HG02610 (cell line): ENCODE data around the gene CLINT1.

ENCODE experiments used
- ATAC-seq: cut with Tn5 transposase; IDR thresholded peaks from one replicate; pipeline ENCODE4 v1.9.1; 2021; ENCODE audit warnings: mild to moderate bottlenecking, moderate library complexity; ENCODE audit not compliant: unreplicated experiment

The CLINT1 gene

DNA sequence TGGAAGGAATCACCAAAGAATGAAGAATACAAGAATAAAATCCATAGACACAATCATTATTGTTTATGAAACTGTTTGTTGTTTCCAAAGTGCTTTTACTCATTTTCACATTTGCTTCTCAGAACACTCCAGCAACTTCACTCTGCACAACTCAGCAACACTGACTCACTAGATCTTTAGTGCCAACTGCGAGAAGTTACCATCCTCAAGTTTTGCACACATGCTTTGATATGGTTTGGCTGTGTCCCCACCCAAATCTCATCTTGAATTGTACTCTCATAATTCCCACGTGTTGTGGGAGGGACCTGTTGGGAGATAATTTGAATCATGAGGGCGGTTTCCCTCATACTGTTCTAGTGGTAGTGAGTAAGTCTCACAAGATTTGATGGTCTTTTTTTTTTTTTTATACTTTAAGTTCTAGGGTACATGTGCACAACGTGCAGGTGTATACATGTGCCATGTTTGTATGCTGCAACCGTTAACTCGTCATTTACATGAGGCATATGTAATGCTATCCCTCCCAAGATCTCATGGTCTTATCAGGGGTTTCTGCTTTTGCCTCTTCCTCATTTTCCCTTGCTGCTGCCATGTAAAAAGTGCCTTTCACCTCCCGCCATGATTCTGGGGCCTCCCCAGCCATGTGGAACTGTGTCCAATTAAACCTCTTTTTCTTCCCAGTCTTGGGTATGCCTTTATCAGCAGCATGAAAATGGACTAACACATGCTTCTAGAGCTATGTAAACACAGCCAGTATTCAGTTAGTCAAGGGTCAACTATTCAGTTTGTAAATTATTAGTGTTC is 36.9 kb downstream of the CLINT1 start:
- no peak for ATAC-seq

DNA sequence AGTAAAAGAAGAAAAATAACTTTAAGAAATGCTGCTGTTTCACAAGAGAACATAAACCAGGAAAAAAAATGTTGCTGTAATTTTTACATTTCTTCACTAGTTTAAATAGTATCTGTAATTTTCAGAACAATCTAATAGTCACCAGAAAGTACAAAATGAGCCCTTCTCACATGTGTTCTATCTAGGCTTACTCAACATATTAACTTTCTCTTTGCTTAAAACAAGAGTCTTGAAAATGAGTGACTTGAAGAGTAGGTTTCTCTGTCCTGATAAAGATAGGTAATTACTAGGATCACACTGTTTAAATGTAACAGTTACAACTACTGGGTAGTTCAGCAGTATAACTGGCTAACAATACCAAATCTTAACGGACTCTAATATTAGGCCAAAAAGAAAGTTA is 37.5 kb downstream of the CLINT1 start:
- ATAC-seq, result no peak

DNA sequence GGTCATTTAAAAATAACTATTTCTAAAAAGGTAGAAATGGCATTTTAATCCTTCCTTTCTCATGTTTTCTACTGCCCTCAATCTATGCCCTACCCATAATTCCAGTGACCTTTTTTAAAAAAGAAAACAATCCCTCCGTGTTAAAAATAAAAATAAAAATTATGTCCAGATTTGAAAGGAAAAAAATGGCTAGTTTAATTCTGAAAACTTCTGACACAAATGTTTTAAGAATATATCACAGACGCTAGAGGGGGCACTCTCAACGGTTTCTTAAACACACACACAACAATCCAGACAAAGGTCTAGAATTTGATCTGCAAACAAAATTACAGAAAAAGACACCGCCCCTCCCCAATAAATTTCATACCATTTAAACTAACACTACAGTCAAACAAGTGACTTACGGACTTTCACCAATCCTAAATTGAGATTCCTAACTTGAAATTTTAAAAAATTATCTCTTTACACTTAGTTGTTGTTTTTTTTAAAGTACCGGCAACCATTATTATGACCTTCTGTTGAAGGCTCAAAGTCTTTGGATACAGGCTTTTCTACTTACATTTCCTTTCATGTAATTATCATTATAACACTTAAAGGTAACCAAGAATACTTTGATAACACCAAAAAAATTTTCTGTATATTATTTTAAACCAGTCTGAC is 38.2 kb downstream of the CLINT1 start:
- no peak for ATAC-seq

- no peak for ATAC-seq
Measured at GRCh38 chr5:157819502-157820115, 39.3 kb downstream of the CLINT1 start.

DNA sequence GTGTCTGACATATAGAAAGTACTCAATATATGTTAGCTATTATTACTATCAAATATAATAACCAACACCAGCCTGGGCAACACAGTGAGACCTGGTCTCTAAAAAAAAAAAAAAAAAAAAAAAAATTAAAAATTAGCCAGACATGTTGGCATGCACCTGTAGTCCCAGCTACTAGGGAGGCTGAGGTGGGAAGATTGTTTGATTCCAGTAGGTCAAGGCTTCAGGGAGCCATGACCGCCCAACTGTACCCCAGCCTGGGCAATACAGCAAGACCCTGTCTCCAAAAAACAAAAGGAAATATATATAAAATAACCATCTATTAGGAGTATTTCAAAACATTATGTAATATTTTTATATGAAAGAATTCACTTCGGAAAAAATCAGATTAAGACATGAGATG is 40.6 kb downstream of the CLINT1 start:
- ATAC-seq, result no peak

DNA sequence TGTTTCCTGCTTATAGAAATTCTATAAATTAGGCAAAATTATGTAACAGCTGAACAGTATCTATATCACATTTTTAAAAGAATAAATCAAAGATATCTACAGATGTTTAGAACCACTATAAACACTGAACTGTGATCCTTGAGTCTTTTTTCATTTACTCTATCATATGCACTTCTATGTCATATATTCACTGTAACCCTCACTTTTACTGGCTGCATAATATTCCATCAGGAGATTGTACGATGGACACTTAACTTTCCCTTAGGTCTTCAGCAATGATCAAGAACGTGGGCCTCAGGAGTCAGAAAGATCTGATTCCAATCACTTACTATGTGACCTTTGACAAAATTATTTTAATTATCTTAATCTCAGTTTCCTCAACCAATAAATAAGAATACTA is 41.0 kb downstream of the CLINT1 start:
- ATAC-seq, result no peak

DNA sequence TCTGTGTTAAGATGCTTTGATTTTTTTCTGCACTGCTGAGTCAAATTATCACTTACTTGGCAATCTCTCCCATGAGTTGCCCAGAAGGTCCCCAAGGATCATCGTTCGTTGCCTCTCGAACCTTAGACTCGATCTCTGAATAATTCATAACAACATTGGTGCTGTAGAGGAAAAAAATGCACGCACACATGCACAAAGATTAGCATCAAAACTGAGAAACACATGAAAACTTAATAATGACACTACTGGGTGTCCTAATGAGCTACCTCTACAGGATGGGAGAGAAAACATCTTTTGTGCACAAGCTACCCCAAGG is 41.6 kb downstream of the CLINT1 start:
- ATAC-seq, result no peak

- no peak for ATAC-seq
Measured at GRCh38 chr5:157816682-157817386, 42.1 kb downstream of the CLINT1 start.

DNA sequence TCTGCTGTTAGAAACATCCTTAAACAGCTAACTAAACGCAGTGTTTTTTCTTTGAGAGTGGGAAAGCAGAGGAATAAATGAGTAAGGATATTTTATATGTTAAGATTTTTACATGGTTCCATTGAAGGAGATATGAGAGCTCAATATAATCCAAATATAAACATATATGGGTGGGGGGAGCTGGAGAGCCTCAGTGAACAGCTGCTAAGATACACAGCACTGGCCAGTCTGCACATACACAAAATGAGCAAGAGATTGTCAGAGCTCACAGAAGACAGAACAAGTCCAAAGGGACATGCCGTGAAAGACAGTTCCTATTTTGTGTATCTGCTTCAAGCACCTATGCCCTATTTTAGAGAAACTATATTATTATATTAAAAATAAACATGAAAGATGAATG is 46.9 kb downstream of the CLINT1 start:
- no peak for ATAC-seq

DNA sequence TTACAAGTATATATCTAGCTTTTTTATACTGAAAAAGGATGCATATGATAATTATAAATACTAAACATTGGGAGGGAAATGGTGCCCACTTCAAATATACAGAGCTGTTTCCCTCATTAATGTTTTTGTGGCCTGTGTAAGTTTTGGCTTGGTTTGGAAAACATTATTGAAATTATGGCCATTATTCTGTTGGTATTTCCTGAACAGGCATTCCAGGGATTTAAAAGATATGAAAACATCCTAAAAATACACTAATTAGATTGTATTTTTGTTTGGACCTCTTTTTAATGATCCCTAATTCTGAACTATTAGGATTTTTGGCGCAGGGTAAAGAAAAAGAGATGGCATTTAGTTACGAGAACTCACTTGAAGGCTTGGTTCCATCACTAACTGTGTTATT is 50.9 kb downstream of the CLINT1 start:
- ATAC-seq, result no peak

GRCh38 chr5:157802736-157803135 is 56.2 kb downstream of the CLINT1 start:
- no peak for ATAC-seq

DNA sequence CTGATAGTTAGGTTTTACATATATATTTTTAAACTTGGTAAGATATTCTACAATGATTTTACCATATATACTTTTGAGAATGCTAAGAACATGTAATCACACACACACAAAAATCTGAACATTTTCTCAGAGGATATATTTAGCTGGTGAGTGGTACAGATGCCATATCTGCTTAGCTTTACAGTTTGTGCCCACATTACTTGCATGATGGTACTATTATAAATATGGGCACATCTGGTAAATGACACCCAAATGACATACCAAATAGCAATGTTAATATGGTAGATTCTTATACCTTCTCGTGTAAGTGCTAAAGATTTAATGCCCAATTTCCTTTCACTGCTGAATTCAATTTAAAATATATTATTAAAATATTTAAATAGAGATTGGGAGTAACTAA is 58.8 kb downstream of the CLINT1 start:
- no peak for ATAC-seq

DNA sequence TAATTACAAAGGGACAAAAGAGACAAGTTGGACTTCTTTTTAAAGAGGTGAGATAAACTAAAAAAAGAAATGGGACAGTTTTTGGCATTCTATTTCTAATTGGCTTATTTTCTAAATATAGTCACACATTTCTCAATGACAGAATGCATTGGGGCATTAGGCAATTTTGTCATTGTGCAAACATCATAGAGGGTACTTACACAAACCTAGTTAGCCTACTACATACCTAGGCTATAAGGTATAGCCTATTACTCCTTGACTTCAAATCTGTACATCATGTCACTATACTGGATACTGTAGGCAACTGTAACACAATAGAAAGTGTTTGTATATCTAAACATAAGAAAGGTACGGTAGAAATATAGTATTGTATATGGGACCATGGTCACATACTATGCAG is 59.4 kb downstream of the CLINT1 start:
- no peak for ATAC-seq

DNA sequence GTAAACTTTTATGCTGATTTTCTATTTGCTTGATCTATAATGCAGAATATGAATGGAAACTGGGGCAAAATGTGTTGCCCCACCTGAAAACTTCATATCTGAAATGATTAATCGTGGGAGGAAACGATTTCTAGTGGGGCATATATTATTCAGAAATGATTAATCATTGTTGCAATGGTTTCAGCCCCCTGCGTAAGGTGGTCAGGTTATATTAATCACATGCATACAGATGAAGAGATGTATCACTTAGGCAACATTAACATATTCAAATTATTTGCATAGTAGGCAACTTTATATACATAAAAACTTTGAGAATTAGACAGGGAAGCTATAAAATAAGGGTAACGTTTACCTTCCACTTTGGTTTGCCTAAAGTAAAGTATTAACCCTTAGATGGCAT is 65.6 kb downstream of the CLINT1 start:
- no peak for ATAC-seq

- no peak for ATAC-seq
Measured at GRCh38 chr5:157785801-157786200, 73.1 kb downstream of the CLINT1 start.

DNA sequence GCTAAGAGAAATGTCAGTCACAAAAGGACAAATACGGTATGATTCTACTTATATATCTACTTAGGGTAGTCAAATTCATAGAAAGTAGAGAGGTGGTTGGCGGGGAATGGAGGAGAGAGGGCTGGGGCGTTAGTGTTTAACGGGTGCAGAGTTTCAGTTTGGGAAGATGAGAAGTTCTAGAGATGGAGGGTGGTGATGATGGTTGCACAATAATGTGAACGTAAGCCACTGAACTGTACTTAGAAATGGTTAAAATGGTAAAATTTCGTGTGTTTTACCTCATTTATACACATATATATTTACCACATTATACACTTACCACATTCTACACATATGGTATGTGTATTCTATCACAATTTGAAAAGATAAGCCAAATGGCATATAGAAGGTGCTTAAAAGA is 79.7 kb downstream of the CLINT1 start:
- ATAC-seq, result no peak

- ATAC-seq, result no peak
Measured at GRCh38 chr5:157778121-157778805, 80.7 kb downstream of the CLINT1 start.

DNA sequence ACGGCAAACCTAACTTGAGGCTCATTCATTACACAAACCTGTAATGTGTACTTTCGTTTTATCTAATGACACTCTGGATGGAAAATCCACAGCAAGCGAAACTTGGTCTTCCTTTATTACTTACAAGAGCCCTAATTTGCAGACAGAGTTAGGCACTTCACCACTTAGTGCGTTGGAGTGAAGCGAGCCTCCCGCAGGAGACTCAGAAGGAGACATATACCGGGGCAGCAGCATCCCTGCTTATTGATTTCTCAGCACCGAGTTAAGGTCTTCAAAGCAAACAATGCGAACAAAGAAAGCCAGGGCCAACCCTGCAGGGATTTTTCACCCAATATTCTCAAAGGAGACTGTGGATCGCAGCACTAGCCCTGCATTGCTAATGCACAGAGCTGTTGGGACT is 86.8 kb downstream of the CLINT1 start:
- ATAC-seq, result no peak

- no peak for ATAC-seq
Measured at GRCh38 chr5:157770665-157771064, 88.3 kb downstream of the CLINT1 start.

GRCh38 chr5:157767689-157768088 is 91.3 kb downstream of the CLINT1 start:
- no peak for ATAC-seq

GRCh38 chr5:157766902-157767301 is 92.0 kb downstream of the CLINT1 start:
- ATAC-seq, result no peak
